GM12801 (cell line): ENCODE data around the gene APRT.

Experiments used
- CTCF ChIP-seq: IDR thresholded peaks from one replicate; pipeline ENCODE4 v1.5.1; 2011; ENCODE audit warnings: control low read depth; ENCODE audit not compliant: insufficient read length; ENCODE audit errors: extremely low read depth

APRT gene

GRCh38 chr16:88818575-88818874 is 6.8 kb upstream of the APRT start:
- no peak for TF ChIP-seq CTCF

- TF ChIP-seq CTCF: no peak
Observed at GRCh38 chr16:88817785-88818574, 6.3 kb upstream of the APRT start.

GRCh38 chr16:88816736-88817535 is 5.2 kb upstream of the APRT start:
- TF ChIP-seq CTCF: no peak

- TF ChIP-seq CTCF: peak; percentile 12
Observed at GRCh38 chr16:88815901-88816589, 4.3 kb upstream of the APRT start.

- TF ChIP-seq CTCF: no peak
Observed at GRCh38 chr16:88815227-88815626, 3.5 kb upstream of the APRT start.

- TF ChIP-seq CTCF: no peak
Observed at GRCh38 chr16:88814144-88814502, 2.4 kb upstream of the APRT start.
